NCI-H187 (cell line): Measurements from ENCODE around the gene NOVA2.

ENCODE experiments used
- DNase-seq, 2 experiments: peaks; one replicate each; lab custom pipeline; 2025; lab: John Stamatoyannopoulos, UW

The NOVA2 gene

DNA sequence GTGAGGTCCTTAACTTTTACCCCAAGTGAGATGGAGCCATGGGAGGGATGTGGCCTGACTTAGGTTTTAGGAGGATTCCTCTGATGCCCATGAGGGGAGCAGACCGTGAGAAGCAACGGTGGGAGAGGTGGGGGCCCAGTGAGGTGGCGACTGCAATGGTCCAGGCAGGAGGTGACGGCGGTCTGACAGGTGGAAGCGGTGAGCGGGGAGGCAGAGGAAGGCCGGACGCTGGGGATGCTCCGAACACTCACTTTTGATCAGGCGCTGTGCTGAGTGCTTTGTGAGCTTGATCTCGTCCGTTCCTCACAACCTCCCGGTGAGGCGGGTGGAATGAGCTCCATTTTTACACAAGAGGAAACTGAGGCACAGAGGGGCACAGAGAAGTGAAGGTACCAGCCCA, 11.6 kb downstream of the NOVA2 start:
- no peak for DNase-seq

DNA sequence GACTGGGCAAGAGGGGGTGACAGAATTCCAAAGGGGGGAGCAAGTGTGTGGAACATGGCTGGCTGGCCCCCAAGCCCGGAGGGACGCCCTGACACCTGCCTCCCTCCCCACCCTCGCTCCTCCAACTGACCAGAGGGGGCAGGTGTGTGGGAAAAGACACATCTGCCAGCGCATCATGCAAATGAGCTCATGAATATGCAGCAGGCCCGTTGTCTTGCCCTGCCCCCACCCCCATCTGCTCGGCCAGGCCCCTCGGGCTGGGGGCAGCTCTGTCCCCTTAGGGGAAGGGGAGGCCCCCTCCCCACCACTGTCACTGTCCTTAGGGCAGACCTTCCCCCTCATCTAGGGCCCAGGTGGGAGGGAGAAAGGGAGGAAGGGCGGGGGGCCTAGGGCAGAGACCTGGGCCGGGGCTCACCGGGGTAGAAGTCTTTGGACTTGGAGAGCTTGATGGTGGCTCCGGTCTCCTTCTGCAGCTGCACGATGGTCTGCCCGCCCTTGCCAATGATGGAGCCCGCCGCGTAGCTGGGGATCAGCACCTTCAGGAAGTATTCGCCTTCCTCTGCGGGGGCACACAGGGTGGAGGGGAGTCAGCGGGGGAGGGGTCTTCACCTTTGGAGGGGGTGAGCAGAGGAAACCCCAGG, 12.9 kb downstream of the NOVA2 start:
- DNase-seq, result no peak

DNA sequence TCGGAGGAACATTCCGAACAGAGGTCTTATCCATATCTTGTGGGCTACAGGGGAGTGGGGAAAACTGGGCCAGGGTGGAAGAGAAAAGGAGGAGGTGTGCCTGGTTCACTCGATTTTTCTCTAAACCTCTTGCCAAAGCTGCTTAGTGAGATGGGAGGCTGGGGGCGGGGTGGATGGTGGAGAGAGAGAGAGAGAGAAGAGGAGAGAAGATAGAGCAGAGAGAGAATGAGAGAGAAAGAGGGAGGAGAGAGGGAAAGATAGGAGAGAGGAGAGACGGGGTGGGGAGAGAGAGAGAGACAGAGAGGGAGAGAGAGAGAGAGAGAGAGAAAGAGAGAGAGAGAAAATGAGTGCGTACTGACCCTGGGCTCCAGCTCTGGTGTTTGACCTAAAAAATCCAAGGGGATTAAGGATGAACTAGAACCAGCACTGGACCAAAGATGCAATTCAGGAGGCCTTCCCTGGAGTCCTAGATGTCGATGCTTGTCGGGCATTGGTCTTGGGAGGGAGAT, 14.1 kb downstream of the NOVA2 start:
- DNase-seq, result no peak

DNA sequence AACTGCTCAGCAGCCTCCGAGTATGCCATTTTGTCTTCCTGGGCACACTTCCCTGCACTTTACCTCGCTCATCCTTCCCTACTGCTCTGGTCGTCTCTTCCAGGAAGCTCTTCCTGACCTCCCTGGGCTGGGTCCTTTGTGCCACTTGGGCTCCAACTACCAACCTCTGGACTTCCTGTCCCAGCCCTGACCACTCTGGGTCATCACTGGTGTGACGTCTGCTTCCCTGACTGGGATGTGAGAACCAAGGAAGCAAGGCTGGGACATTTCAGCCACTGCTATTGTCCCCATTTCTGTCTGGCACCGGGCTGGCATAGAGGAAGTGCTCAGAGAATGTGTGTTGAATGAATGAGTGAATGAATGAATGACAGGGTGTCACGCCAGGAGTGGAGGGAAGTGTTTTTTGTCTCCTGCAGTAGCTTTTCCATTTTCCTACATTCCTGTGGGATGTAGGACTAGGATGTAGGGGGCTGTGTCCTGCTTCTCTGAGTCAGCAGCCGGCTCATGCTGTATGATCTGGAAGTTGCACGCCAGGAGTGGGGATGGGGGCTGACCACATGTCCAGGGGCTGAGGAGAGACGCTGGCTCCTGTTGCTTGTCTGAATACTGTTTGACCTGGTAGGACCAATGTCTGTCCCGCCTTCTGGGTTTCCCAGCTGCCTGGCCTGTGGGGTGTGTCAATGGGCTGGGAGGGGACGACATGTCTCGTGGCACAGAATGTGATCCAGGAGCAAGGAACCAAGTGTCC, 14.7 kb downstream of the NOVA2 start:
- no peak for DNase-seq

DNA sequence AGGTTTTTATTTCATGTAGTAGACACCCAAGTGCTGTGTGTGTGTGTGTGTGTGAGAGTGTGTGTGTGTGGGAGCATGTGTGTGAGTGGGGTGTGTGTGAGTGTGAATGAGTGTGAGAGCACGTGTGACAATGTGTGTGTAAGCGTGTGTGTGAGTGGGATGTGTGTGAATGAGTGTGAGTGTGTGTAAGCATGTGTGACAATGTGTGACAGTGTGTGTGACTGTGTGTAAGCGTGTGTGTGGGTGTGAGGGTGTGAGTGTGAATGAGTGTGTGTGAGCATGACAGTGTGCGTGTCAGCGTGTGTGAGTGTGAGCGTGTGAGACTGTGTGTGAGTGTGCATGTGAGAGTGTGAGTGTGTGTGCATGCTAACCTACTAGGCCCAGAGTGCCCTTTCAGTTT, 15.3 kb downstream of the NOVA2 start:
- no peak for DNase-seq

DNA sequence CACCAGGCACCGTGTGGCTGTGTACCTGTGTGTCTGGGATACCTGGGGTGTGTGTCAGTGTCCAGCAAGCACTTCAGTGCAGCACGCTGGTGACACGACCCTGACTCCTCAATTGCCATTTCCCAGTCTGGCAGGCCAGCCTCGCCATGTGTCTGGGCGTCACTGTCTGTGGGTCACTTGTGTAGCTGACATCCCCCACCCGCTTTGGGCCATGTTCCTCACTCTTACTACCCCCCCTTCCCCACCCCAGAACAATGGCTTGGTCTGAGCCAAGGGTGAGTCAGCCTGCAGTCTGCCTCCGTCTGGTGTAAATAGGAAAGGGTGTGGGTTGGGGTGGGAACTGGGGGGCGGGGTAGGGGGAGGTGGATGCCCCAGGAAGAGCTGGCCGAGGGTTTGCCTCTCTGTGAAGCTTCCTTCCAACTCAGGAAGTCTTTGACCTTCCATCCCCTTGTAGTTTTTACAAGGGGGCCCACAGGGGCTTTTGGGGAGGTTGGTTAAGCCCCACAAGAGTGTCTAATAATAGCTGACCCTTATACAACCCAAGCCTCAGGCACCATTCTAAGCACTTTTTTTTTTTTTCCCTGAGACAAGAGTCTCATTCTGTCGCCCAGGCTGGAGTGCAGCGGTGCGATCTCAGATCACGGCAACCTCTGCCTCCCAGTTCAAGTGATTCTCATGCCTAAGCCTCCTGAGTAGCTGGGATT, 17.6 kb downstream of the NOVA2 start:
- no peak for DNase-seq

DNA sequence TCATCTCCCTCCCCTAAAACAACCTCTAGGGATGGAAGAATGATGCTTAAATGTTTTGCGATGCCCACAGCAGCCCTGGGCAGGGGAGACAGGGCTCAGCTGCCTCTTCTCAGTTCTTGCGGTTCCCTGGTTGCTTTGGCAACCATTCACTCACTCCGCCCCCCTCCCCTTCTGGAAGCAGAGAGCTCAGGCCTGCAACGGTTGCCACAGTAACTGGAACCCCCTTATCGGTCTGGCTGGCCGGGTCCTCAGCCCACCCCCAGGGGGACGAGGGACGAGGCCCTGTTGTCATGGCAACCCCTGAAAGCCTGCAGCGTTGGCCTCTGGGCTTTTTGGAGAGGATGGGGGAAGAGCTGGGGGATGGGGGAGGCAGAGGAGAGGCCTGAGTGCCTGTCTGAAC, 19.5 kb downstream of the NOVA2 start:
- DNase-seq, result no peak

DNA sequence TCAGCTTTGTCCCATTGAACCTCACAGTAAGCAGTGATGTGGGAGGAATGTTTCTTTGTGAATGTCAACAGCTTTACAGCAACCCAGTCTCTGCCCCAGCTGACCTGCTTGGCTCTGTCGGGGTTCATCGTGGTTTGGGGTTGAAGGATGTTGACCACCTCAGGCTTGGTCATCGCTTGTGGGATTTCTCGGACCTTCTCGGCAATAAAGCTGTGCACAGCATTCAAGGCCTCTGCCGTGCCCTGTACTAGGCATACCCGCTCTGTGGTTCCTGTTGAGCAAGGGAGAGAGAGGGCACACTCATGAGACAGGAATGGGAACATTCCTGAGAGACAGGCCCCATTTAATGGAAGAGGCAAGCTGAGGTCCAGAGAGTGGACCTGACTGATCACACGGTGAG, 20.0 kb downstream of the NOVA2 start:
- DNase-seq, result no peak

DNA sequence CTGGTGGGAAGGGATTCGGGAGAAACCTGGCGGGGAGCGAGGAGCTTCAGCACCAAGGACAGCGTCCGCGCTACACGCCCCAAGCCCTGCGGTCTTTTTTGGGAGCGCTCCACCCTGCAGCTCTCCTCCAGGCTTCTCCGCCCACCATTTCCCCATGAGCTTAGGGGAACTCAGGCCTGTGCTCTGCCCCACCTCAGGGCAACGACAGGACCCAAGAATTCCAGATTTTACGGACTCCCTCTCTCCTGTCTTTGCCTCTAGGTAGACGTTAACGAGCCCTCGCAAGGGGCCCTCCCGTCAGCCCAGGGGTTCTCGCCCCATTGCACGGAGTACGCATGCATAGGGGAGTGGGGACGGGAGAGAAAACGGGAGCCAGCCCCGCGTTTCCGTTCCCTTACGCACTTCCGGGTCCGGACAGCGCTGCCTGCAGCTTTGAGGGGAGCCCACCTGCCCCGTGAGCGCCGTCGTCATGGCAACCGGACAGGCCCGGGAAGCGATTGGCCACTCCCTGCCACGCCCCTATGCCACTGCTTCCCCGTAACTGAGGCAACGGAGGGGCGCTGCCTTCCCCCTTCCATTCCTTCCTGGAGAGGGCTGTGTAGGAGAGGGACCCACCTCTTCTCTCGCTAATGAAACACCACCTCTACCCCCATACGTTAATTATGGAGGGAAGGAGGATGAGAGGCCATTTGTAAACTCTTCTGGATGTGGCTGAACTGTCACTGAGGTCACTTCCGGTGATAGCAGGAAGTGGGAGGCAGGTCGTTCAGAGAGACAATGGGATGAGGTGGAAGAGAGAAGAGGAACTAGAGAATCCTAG, 20.8 kb downstream of the NOVA2 start:
- DNase-seq, result no peak

DNA sequence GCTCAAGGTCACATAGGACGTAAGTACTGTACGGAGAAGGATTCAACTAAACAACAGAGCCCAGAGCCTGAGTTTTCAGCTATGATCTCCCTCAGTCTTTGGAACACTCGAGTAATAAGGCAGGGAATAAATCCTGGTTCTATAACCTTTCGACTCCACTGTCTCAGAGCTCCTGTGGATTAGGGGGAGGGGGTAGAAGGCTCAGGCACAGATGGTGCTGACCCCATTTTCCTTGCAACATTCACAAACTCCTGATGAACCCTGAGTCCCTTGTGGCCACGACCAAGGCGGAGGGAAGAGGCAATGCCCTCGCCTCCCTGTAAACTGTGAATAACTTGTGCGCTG, 21.4 kb downstream of the NOVA2 start:
- DNase-seq, result no peak

DNA sequence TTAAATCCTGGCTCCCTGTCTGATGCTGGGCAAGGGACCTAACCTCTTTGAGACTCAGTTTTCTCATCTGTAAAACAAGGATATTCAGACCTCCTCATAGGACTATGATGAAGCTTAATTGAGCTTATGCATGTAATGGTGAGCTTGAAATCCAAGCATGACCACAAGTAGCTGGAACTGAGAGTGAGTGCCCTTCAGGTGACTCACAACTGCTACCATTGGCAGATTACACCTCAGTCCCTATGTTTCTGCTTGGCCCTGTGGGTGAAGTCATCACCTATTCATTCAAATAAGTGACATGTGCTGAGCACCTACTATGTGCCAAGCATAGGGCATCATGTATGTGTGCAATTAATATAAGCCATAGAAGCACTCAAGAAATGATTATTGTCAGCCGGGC, 25.7 kb downstream of the NOVA2 start:
- no peak for DNase-seq

DNA sequence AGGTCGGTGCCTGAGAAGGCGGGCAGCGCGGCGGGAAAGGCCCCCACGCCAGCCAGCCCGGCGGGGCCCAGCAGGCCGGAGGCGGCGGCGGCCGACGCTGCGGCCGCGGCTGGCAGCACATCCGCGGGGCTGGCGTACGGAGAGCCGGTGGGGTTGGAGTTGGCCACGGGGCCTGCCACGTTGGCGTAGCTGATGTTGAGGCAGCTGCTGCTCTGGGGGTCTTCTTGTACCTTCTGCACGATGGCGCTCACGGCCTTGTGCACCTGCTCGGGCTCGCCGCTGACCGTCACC, 33.2 kb downstream of the NOVA2 start:
- DNase-seq, result no peak

DNA sequence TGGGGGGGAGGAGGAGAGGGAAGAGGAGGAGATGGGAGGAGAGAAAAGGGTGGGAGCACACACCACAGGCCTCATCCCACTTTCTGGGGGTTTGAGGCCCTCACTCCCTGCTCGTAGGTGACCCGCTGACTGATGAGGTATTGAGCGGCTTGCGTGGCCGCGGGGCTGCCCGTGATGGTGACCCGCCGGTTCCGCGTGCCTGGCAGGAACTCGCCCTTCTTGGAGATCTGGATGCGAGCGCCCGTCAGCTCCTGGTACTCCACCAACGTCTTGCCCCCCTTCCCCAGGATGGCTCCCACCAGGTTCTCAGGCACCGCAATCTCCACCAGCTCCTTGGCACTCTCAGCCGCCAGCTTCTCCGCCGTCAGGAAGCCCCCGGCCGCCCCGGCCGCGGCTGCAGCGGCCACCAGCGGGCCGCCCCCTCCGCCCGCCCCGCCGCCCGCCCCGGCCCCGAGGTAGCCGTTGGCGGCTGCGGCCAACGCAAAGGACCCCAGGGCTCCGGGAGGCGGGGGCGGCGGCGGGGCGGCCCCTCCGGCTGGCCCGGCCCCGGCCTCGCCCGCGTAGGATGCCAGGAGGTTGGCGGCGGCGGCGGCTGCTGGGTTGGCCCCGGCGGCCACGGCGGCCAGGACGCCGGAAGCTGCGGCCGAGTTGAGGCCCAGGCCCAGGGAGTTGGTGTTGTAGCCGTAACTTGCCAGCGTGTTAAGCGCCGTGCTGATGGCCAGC, 33.7 kb downstream of the NOVA2 start:
- DNase-seq, result no peak

DNA sequence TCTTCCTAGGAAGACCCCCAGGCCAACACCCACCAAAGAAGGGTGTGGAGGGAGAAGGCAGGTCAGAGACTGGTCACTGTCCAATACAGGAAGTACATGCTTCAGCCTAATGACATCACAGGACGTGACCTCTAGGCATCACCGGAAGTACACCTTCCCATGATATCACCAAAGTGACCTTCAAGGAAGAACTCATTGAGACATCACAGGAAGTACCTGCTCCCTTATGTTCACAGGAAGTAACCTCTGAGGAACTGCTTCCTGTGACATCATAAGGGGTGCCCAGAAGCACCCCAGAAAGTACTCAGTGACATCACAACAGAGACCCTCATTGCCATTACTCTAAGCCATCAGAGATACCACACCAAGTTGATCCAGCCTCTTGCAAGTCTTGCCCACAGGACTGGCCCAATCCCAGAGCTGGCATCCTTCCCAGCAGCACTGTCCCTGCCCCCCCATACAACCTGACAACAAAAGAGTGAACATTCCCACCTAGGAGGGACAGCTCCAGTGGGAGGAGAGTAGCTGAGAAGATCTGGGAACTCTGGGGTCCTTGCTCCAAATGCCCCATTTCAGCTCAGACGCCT, 34.8 kb downstream of the NOVA2 start:
- no peak for DNase-seq

DNA sequence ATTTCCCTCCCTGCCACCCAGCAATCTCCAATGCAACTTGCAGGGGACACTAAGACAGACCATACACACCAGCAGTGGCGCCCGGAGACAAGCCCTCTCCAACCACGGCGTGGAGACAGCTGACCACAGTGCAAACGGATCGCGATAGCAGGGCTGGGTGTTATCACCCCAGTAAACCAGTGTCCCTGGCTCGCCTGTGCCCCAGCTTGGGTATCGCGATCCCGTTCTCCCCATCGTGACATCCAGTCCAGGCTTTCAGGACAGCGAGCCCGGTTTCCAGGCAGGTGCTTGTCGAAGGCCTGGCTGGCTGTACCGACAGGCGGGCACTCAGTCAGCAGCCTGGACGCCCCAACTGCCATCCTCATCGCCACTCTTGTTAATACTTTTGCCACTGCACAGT, 38.4 kb downstream of the NOVA2 start:
- DNase-seq, result no peak

DNA sequence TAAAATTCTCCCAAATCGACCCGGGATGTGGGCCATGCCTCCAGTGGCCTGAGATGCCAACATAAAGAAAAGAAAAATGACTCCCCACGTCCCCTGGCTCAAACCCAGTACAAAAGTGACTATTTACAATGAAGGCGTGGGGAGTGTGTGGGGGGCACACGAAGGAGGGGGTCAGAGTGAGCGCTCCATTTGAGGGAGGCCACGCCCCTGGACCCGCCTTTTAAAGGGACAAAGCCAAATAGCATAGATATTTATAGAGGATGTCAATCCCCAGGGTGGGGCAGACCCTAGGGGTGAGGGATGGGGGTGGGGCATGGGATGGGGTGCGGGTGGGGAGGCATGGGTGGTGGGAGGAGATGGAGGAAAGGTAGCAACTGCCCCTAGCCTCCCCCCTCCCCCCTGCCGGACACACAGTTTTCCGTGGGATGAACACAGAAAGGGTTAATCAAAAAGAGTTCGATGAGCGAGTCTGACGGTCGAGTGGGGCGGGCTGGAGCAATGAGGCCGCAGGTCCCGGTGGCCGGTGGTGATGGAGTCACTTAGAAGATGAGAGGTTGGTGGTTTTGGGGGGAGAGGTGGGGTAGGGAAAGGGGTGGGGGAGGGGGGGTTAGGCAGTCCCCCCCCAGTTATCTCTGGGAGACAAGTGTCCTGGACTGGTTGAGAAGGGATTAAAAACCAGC, 39.0 kb downstream of the NOVA2 start:
- no peak for DNase-seq

DNA sequence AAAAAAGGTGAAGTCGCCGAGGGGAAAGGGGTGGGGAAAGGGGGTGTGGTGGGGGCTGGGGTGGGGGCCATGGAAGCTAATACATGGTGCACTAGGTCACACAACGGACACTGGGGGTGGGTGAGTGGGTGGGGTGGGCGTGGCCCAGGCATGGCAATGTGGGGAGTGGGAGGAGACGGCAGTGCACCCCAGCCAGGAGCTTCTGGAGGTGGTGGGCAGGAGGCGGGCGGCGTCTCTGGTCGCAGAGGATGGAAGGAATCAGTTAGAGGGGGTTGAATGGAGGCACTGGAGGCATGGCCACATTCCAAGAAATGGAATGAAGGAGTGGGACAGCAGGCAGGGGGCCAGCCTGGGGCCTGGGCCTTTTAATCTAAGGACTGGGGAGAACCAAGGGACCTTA, 39.9 kb downstream of the NOVA2 start:
- no peak for DNase-seq

DNA sequence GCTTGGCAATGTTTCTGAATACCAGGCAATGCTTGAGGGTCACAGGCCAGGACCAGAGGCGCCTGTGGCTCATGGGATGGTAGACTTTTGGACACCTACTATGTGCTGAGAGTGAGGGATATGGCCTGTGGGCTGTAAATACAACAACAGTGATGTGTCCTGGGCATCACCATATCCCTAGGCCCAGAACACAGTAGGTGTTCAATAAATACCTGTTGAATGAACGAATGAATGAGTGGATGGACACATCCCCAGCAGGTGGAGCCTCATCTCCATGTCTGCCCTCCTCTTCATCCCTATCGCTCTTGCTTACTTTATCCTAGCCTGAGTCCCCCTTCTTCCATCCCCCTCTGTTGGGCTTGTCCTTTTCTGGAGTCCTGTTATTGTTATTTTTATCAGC, 42.6 kb downstream of the NOVA2 start:
- no peak for DNase-seq

DNA sequence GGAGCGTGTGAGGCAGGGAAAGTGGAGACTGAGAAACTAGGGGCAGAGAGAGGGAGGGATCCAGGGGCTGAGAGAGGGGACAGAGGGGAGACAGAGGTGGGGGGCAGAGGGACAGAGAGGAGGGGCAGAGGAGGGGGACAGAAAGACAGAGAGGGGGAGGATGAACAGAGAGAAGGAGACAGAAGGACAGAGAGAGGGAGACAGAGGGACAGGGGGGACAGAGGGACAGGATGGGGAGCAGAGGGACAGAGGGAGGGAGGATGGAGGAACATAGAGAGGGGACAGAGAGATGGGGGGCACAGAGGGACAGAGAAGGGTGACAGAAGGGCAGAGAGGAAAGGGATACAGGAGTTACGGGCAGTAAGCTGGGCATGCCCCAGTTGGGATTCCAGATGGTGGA, 44.4 kb downstream of the NOVA2 start:
- no peak for DNase-seq

DNA sequence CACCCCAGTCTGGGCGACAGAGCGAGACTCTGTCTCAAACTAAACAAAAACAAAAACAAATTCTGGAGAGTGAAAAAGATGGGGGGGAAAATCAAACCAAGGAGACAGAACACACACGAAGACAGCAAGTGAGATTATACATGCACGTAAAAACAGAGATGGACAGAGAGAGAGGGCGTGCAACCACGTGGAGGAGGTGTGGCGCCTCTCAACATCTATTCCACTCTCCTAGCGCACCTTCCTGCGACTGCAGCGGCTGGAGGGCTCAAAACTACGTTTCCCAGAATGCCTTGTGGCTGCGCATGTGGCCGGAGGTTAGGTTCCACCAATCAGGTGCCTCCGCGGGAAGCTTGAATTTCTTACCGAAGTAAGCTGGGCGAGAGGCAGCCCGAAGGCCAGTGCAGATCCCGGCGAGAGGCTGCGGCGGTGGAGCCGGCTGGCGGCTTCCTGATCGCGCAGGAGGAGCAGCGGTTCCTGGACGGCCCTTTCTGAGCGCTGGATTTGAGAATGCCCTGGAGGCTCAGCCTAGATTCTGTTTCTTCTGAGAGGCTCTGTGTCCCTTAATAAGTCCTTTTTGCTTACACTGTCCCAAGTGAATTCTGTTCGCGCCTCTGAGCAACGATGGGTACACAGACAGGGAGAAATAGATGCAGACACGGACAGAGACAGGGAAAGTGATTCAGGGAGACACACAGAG, 46.0 kb downstream of the NOVA2 start:
- peak; percentile 89 to 95 for DNase-seq
